CD4-positive, alpha-beta T cell treated with Interleukin-17A for 1 hour (primary cell): ENCODE data around the gene CLEC1A.

Source experiments
- DNase-seq: peaks from one replicate; pipeline ENCODE4 v3.0.0-alpha.2; 2020

CLEC1A gene, protein sequence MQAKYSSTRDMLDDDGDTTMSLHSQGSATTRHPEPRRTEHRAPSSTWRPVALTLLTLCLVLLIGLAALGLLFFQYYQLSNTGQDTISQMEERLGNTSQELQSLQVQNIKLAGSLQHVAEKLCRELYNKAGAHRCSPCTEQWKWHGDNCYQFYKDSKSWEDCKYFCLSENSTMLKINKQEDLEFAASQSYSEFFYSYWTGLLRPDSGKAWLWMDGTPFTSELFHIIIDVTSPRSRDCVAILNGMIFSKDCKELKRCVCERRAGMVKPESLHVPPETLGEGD

DNA sequence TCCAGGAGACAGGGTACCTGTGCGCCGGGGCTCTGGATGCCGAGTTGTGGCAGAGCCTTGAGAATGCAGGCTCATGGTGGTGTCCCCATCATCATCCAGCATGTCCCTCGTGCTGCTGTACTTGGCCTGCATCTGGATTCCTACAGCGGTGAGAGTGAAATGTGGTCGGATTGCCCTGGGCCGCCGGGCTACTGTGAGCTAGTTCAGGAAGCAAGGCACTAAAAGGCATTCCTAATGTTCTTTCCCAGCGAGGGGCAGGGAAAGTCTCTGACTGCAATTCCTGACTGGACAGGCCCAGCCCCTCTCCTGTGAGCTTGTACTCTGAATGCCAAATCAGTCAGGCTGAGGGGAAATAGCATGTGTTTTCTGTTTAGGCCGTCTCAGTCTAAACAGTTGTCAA lies at the start of gene CLEC1A:
TSS of gene CLEC1A (minus strand) at position 195 of the 400 bp plus-strand sequence. CDS start at position 132, 63 bp downstream.
- no peak for DNase-seq

GRCh38 chr12:10147714-10148403 lies 49.1 kb upstream of the CLEC1A start:
- DNase-seq = no peak

DNA sequence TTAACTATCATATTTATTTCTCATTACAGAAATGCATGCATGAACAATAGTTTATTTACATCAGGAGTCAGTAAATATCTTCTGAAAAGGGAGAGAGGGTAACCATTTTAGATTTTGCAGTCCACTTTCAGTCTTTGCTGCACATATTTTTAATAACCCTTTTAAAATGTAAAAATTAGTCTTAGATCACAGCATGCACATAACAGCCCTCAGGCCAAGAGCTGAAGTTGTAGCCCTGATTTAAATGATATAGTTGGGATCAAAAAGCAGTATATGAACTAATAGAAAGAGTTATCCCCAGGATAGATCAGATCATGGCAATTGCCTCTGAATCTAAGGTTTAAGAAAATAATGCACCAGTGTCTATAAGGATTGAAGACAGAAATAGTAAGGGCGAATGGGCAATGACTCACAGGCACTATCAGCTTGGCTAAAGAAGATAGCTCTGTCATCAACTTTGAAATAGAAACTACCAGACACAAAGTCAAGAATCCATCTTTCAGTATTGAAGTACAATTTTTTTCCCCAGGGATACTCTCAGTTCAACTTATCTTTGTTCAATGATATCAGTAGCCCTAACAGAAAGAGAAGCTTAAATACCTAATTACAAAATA lies 44.3 kb upstream of the CLEC1A start:
- no peak for DNase-seq

DNA sequence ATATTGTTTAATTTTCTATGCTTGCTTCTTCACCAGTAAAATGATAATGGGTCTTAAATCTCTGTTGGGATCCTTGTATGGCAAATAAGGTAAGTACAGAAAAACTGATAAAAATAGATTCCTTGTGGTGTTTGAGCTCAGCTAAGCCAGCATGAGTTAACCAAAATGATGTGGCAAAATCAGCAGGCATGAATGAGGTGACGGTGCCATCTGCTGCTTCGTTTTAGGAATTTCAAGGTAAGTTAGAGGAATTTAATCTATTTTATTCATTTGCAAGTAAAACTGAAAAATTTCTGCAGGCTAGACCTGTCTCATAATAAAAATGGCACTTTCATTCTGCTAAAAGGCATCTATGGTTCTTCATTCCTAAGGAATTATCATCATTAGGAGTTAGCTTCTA lies 41.2 kb upstream of the CLEC1A start:
- peak; percentile 61 for DNase-seq

GRCh38 chr12:10136637-10137205 lies 37.9 kb upstream of the CLEC1A start:
- DNase-seq = no peak

GRCh38 chr12:10135126-10135525 lies 36.3 kb upstream of the CLEC1A start:
- DNase-seq = no peak

DNA sequence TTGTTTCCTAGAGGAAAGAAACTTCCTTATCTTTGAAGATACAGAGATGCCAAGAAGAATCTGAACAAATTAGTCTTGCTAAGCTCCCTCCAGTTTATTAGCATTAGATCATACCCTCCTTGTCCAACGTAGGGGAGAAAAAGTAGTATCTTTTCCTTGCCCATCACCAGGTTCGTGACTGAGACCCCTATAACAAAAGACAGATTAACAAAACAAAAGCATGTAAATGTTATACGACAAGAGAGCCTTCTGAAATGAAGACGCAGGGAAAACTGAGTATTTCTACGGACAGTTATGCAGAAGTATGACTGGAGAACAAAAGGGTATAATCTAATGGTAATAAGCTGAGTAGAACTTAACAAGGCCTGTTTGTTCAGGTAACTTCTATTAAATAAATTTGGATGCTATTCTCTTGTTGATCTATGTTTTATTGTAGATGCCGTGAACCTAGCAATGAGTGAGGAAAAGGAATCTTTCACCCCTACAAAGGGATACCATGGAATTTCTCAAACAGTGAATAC lies 34.1 kb upstream of the CLEC1A start:
- DNase-seq = no peak

DNA sequence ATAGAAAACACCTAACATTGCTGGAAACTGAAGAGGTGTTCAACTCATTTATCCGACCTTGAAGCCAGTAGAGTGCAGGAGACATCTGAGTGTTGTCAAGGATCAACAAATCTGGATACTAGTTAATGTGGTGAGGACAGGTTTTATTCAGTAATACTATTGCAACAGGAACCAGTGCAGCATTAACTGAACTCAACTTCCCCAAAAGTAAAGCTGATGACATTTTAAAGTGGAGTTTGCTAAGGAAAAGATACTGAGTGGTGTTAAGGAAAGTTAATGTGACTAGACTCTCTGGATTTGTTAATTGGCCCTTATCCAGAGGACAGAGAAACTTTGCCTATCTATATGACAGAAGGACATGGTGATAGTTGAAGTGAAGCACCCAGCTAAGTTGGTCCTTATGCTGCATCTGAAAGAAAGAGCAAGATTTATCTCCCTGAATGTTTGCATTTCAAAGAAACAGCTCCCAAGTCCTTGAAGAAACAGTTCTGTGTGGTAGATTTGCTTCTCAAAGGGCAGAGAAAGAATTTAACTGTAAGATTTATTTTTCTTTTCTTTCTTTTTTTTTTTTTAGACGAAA lies 32.4 kb upstream of the CLEC1A start:
- no peak for DNase-seq

DNA sequence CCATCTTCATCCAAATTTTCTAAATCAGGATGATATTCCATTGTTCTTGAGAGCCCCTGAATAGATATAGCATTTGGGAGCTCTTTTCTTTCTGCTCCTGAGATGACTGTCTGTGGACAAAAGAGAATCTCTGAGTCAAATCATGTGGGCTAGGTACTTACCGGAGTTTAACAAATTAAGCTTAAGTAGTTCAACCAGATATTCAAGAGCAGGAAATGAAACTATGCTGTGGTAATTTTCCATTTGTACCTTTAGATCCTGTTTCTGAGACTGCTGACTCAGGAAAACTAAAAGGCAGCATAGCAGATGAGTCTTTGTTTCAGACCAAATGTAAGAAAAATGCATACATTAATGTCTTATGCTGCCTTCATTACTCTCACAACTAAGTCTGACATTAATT lies 31.3 kb upstream of the CLEC1A start, which contains the start of gene CLEC7A:
TSS of gene CLEC7A (minus strand) at position 158 of the 400 bp plus-strand sequence. CDS start at position 41, 117 bp downstream.
- peak; percentile 19 for DNase-seq

GRCh38 chr12:10128687-10129086 lies 29.9 kb upstream of the CLEC1A start:
- DNase-seq = peak; percentile 27

DNA sequence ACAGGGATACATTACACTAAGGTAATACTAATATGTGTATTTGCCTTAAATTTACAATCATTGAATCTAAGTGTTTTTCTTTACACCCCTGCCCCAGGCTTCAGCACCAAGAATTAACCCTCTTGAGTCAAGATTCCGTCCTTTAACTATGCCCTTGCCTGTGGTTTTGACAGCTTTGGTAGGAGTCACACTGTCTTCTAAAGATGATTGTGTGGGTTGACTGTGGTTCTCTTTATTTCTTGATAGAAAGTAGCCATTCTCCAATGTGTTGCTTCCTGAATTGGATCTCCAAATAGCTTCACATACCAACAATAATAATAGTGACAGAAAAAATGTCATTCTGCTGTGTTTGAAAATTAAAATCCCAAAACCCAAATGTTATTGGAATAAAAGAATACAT lies 27.6 kb upstream of the CLEC1A start:
- no peak for DNase-seq

- no peak for DNase-seq
Observed at GRCh38 chr12:10122689-10123088, 23.9 kb upstream of the CLEC1A start.

DNA sequence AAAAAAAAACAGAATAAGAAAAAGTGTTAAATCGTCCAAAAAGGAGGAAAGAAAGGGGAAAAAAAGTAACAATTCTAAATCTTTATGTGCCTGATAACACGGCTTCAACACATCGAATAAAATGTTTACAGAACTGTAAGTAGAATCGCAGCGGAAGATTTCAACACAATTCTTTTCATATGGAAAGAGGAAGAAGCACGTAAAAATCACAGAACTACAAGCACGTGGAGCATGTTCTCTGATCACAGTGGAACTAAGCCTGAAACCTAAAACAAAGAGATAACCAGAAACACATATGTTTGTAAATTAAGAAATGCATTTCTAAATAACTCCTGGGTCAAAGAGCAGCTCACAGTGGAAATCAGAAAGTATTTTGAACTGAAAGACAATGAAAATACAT lies 22.5 kb upstream of the CLEC1A start:
- peak; percentile 8 for DNase-seq

DNA sequence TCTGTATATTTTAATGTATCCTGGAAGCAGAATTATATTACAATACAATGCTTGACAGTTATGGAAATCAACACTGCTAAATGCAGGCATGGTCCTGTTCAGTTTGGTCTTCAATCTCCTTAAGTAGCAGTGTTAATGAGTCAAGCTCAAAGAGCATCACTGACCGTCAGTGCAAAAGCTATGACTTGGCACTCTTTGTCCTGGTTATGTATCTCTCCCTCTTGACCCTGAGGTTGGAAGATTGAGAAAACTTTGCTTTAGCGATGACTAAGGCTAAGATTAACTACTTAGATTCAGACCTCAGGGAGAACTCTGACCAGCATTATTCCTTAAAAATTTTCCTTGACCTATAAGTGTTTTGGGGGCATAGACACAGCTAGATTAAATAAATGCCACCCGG lies 20.3 kb upstream of the CLEC1A start:
- no peak for DNase-seq

GRCh38 chr12:10115890-10116289 lies 17.1 kb upstream of the CLEC1A start:
- no peak for DNase-seq

DNA sequence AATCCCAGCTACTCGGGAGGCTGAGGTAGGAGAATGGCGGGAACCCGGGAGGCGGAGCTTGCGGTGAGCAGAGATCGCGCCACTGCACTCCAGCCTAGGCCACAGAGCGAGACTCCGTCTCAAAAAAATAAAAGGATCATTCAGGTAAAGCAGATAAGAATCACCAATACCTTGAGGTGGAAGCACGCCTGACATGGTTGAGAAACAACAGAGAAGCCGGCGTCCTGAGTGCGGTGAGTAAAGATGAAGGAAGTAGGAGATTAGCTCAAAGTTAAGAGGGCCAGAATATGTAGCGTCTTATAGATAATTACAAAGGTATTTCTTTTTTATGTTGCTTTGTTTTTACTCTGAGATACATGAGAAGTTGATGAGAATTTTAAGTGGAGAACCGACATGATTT lies 16.5 kb upstream of the CLEC1A start:
- DNase-seq = no peak

DNA sequence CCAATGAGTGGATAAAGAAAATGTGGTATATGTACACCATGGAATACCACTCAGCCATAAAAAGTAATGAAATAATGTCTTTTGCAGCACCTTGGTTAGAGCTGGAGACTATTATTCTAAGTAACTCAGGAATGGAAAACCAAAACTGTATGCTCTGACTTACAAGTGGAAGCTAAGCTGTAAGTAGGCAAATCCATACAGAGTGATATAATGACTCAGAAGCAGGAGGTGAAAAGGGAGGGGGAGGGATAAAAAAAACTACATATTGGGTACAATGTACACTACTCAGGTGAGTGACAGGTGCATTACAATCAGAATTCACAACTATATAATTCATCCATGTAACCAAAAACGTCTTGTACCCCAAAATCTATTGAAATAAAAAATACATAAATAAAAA lies 15.1 kb upstream of the CLEC1A start:
- no peak for DNase-seq

GRCh38 chr12:10113075-10113474 lies 14.3 kb upstream of the CLEC1A start:
- DNase-seq = no peak

GRCh38 chr12:10111451-10111850 lies 12.7 kb upstream of the CLEC1A start:
- DNase-seq = no peak

- DNase-seq = no peak
Observed at GRCh38 chr12:10110256-10110844, 11.6 kb upstream of the CLEC1A start.

DNA sequence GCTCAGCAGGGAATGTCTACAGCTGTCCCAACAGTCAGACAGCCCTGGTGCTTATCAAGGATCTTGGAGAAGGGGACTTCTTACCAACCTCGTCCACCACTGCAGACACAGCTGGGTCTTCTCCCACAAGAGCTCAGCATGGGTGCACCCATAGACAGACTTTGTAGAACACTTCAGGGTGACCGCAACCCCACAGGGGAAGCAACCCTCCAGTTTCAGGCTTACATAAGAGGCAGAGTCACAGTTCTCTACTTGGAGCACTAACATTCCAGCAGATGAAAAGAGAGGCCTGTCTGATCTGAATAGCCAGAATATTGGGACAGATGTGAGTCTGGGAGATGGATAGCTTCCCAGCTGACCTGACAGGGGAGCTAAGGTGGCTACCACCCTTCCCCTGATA lies 3.5 kb upstream of the CLEC1A start:
- no peak for DNase-seq

DNA sequence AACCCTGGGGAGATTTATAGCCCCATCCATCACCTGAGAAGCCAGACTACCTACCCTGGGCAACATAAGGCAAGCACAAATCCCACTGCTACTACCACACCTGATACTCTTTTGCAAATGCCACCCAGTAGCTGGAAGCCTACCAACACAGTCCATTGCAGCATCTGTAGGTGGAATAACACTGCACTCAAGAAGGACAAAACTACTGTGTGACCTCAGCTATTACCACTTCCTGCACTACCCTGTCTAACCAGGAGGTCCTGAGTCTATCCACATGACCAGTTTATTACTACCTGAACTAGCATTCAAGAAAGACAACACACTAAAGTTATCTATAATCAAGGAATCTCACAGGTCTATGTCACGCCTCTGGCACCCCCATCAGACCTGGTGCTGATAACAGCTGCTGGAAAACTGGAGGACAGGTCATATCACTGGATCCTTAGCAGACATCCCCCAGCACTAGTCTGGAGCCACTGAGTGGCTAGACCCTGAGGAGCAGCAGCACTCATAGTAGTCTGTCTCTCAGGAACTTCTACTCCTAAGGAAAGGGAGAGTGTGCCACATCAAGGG lies 2.9 kb upstream of the CLEC1A start:
- DNase-seq = no peak
